ENCODE data around the gene RILPL2. TPM values are rescaled to one million over a fixed set of nuclear protein-coding genes. Genes with fewer than 3 reads are reported as not detected.
"Not testable (repeated sequence)": the region's sequence is repeated elsewhere in the genome, so short reads cannot be mapped to it uniquely, and the experiment has no call there.

Gene RILPL2
- total RNA-seq, 1 donor from 2014 or later, result 0.10 TPM

DNA sequence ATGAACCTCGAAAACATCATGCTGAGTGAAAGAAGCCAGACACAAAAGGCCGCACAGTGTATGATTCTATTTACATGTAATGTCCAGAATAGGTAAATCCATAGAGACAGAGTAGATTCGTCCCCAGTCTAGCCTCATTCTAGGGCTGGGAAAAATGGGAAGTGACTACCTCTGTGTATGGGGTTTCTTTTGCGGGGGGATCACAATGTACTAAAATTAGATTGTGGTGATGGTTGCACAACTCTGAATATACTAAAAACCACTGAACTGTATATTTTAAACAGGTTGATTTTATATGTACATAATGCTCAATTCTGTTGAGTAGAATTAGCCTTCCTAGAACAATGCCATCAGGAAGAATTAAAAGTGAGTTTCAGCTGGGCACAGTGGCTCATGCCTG lies 6.3 kb upstream of the RILPL2 start:
- Mint-ChIP-seq H3K27me3 (ENCODE audit: unreplicated experiment) (no peaks in the 10 kb centered on the region), H3K4me3 (ENCODE audit: unreplicated experiment) (no peak overlapping the region), H3K36me3 (ENCODE audit: unreplicated experiment) (no peaks in the 10 kb centered on the region), H3K9me3 (ENCODE audit: unreplicated experiment) (peaks cover 1% of the 10 kb centered on the region), H3K4me1 (ENCODE audit: low read depth, unreplicated experiment) (no peaks in the 10 kb centered on the region), H3K27ac (ENCODE audit: unreplicated experiment) (no peak overlapping the region)
- TF ChIP-seq, protein P1, sequence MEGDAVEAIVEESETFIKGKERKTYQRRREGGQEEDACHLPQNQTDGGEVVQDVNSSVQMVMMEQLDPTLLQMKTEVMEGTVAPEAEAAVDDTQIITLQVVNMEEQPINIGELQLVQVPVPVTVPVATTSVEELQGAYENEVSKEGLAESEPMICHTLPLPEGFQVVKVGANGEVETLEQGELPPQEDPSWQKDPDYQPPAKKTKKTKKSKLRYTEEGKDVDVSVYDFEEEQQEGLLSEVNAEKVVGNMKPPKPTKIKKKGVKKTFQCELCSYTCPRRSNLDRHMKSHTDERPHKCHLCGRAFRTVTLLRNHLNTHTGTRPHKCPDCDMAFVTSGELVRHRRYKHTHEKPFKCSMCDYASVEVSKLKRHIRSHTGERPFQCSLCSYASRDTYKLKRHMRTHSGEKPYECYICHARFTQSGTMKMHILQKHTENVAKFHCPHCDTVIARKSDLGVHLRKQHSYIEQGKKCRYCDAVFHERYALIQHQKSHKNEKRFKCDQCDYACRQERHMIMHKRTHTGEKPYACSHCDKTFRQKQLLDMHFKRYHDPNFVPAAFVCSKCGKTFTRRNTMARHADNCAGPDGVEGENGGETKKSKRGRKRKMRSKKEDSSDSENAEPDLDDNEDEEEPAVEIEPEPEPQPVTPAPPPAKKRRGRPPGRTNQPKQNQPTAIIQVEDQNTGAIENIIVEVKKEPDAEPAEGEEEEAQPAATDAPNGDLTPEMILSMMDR (IDR thresholded peaks at IDR 0.05; ENCODE audit: partially characterized antibody, unreplicated experiment), result no peak
- DNase-seq, result no peak

DNA sequence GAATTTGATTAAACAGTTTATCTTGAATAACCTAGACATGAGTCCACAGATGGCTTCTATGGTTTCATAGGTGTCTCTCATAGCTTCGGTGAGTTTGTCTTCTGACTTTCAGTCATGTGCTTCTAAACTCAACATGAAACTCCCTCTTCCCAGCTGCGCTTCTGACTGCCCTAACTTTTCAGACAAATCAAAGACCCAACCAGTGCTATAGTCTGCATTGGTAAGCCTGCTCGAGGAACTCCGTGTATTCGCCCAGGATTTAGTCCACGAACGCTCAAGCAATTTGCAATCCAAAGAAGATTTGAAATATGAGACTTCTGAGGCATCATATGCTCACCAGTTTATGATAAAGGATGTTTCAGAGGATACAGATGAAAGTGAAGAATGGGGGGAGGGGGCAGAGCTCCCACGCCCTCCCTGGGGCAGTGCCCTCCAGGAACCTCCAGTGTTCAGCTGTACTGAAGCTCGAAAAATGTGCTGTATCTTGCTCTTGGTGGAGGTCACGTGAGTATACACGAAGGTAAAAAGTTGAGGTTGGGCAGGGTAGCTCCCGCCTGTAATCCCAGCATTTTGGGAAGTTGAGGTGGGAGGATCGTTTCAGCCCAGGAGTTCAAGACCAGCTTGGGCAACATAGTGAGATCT lies 5.2 kb upstream of the RILPL2 start:
- Mint-ChIP-seq H3K4me1 (ENCODE audit: low read depth, unreplicated experiment) (no peaks in the 10 kb centered on the region), H3K9me3 (ENCODE audit: unreplicated experiment) (peaks cover 3% of the 10 kb centered on the region), H3K27me3 (ENCODE audit: unreplicated experiment) (no peaks in the 10 kb centered on the region), H3K36me3 (ENCODE audit: unreplicated experiment) (no peaks in the 10 kb centered on the region), H3K27ac (ENCODE audit: unreplicated experiment) (no peak overlapping the region), H3K4me3 (ENCODE audit: unreplicated experiment) (no peak overlapping the region)
- TF ChIP-seq, protein P1 (IDR thresholded peaks at IDR 0.05; ENCODE audit: partially characterized antibody, unreplicated experiment), result no peak
- DNase-seq, result no peak

DNA sequence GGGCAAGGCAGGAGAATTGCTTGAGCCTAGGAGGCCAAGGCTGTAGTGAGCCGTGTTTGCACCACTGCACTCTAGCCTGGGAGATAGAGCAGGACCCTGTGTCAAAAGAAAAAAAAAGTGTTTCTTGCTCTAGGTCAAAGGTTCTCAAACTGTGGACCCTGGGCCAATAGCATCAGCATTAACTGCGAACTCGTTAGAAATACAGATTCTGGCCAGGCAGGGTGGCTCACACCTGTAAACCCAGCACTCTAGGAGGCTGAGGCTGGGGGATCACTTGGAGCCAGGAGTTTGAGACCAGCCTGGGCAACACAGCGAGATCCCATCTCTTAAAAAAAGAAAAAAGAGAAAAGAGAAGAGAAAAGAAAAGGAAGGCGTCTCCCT lies 858 bp downstream of the RILPL2 start:
- Mint-ChIP-seq H3K9me3 (ENCODE audit: unreplicated experiment) (peaks cover 2% of the 10 kb centered on the region), H3K4me3 (ENCODE audit: unreplicated experiment) (peak overlapping the region; percentile 80), H3K4me1 (ENCODE audit: low read depth, unreplicated experiment) (no peaks in the 10 kb centered on the region), H3K27me3 (ENCODE audit: unreplicated experiment) (peaks cover 2% of the 10 kb centered on the region), H3K36me3 (ENCODE audit: unreplicated experiment) (no peaks in the 10 kb centered on the region), H3K27ac (ENCODE audit: unreplicated experiment) (no peak overlapping the region)
- no peak for DNase-seq
- TF ChIP-seq, protein P1 (IDR thresholded peaks at IDR 0.05; ENCODE audit: partially characterized antibody, unreplicated experiment), result no peak

DNA sequence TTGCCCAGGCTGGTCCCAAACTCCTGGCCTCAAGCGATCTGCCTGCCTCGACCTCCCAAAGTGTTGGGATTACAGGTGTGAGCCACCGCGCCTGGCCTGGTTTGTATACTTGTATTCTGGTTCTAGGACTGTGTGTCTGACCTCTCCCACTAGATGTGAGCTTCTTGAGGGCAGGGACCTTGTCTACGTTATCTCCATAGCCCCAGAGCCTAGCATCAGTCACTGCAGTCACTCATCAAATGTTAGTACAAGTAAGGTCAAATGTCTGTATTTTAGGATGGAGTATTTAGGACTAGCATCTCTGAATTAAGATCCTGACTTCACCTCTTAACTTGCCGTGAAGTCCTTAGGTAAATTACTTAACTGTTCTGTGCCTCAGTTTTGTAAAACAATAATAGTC lies 2.9 kb downstream of the RILPL2 start:
- Mint-ChIP-seq H3K36me3 (ENCODE audit: unreplicated experiment) (no peaks in the 10 kb centered on the region), H3K27ac (ENCODE audit: unreplicated experiment) (no peak overlapping the region), H3K9me3 (ENCODE audit: unreplicated experiment) (peaks cover 2% of the 10 kb centered on the region), H3K4me1 (ENCODE audit: low read depth, unreplicated experiment) (no peaks in the 10 kb centered on the region), H3K4me3 (ENCODE audit: unreplicated experiment) (no peak overlapping the region), H3K27me3 (ENCODE audit: unreplicated experiment) (peaks cover 2% of the 10 kb centered on the region)
- DNase-seq, result no peak
- TF ChIP-seq, protein P1 (IDR thresholded peaks at IDR 0.05; ENCODE audit: partially characterized antibody, unreplicated experiment), result no peak

DNA sequence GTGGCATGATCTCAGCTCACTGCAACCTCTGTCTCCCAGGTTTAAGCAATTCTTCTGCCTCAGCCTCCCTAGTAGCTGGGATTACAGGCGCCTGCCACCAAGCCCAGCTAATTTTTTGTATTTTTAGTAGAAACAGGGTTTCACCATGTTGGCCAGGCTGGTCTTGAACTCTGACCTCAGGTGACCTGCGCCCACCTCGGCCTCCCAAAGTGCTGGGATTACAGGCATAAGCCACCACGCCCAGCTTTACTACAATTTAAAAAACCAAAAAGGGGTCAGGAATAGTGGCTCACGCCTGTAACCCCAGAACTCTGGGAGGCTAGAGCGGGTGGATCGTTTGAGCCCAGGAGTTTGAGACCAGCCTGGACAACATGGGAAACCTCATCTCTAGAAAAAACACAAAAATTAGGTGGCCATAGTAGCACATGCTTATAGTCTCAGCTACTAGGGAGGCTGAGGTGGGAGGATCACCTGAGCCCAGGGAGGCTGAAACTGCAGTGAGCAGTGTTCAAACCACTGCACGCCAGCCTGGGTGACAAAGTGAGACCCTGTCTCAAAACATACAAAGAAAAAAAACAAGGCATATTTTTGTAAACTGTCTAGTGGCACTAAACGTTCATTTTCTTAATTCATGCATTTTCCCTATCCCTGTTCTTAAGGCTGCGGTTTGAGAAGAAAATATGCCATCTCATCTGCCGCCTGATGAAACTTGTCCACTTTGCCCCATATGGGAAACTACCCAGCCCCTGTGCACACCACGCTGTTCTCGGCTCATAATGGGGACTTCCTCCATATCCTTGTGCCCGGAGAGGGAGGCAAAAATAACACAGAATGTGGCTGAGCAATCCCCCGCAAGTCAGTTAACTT lies 4.3 kb downstream of the RILPL2 start:
- peak overlapping the region; percentile 39 for H3K27ac Mint-ChIP-seq (ENCODE audit: unreplicated experiment)
- not testable (repeated sequence) for H3K9me3 Mint-ChIP-seq (ENCODE audit: unreplicated experiment); H3K36me3 Mint-ChIP-seq (ENCODE audit: unreplicated experiment); H3K4me1 Mint-ChIP-seq (ENCODE audit: low read depth, unreplicated experiment); DNase-seq; H3K27me3 Mint-ChIP-seq (ENCODE audit: unreplicated experiment); H3K4me3 Mint-ChIP-seq (ENCODE audit: unreplicated experiment)

DNA sequence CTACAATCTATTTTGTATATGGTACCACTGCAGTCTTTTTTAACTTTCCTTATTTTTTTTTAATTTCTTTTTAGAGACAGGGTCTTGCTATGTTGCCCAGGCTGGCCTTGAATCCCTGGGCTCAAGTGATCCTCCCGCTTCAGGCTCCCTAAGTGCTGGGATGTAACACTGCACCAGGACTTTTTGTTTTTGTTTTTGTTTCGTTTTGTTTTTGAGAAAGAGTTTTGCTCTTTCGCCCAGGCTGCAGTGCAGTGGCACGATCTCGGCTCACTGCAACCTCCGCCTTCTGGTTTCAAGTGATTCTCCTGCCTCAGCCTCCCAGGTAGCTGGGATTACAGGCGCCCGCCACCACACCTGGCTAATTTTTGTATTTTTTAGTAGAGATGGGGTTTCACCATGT lies 7.4 kb downstream of the RILPL2 start:
- not testable (repeated sequence) for H3K27me3 Mint-ChIP-seq (ENCODE audit: unreplicated experiment); DNase-seq; H3K9me3 Mint-ChIP-seq (ENCODE audit: unreplicated experiment); H3K36me3 Mint-ChIP-seq (ENCODE audit: unreplicated experiment); H3K4me3 Mint-ChIP-seq (ENCODE audit: unreplicated experiment); H3K4me1 Mint-ChIP-seq (ENCODE audit: low read depth, unreplicated experiment); H3K27ac Mint-ChIP-seq (ENCODE audit: unreplicated experiment)
